Middle frontal gyrus (tissue), 1 donor: ENCODE data around the gene SCYGR4.

Experiments
- DNase-seq: peaks from one replicate; pipeline ENCODE4 v3.0.0-alpha.2; 2015; ENCODE audit warnings: low spot score; ENCODE audit errors: extremely low spot score

The SCYGR4 gene

DNA sequence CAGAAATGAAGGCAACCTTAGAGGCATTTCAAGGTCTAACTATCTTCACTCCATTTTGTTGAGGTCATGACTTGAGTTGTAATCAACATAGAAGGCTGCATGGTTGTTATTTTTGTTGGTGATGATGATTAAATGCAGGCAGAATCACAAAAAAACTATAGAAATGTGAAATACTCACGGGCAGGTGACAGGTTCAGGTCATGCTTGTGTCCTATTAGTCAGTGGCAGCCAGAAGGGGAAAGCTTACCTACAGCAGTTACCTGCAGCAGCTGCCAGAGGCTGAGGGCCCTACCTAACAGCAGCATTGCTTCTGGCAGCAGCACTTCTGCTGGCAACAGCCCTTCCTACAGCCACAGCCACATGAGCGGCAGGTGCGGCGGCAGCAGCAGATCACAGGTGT lies 3.1 kb upstream of the SCYGR4 start:
- DNase-seq, result no peak

DNA sequence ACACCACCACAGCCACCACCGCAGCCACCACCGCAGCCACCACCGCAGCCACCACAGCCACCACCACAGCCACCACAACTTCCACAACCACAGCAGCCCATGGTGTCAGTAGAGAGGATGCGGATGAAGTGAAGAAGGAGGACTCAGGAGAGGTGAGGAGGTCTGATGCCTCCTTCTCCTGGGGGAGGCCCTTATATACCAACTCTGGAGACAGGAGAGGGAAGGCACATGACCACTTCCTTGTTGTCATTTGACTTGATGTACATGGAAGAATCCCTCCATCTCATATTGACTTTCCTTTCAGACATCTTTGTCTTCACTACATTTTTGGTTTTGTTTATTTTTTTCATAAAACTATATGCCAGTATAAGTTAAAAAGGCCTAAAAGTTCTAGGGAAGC lies 2.6 kb upstream of the SCYGR4 start, which contains the start of gene SCYGR3:
SCYGR3 (minus strand) TSS at position 101 of the 400 bp plus-strand sequence; CDS start at position 101, 0 bp downstream.
- DNase-seq, result no peak

DNA sequence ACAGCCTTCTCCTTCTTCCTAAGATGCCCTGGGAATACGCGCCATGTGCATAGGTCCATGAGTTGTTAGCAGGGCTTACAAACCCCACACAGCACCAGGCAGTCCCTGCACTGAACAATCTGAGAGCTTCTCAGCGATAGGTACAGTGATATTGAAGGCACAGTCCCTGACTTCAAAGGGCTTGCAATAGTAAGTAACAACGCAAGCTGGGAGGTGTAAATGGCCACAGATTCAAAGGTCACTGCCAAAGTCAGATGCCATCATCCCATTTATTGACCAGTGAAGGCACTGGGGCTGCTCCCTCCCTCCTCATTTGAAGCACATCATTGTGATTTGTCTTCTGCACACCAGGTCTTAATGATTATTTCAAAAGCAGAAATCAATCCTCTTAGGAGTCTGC lies 2.1 kb upstream of the SCYGR4 start:
- DNase-seq, result no peak

DNA sequence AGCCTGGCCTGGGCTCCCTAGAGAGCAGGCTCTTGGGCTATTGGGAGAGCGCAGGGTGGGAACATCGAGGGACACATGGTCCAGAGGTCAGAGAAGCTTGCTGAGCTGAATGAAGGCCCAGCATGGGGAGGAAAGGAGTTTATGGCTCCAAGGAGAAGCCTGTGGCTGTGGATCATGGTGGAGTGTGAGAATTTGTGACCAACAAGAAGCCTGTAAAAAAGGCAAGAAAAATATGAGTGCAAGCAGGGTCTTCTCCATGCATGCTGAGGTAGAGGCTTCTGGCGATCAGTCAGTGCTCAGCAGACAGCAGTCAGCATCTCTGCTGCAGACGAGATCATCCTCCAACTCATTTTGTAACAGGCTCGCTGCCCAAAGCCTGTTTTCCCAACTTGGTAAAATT lies 1.4 kb upstream of the SCYGR4 start:
- no peak for DNase-seq

DNA sequence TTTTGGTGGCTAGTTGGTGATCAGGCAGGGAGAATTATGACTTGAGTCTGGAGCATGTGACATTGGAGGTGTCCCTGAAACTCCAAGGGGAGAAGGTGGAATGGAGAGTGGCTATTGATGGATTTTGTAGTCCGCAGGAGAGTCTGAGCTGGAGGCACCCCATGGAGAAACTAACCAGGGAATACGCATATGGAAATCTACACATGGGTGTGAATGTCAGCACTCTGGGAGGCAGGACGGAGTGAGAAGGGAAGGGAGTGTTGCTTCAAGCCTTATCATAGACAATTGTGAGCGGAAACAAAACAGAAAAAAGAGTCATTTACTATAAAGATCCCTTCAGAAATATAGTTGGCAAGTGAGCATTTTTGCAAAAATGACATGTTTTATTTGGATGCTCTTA lies 667 bp upstream of the SCYGR4 start:
- no peak for DNase-seq

DNA sequence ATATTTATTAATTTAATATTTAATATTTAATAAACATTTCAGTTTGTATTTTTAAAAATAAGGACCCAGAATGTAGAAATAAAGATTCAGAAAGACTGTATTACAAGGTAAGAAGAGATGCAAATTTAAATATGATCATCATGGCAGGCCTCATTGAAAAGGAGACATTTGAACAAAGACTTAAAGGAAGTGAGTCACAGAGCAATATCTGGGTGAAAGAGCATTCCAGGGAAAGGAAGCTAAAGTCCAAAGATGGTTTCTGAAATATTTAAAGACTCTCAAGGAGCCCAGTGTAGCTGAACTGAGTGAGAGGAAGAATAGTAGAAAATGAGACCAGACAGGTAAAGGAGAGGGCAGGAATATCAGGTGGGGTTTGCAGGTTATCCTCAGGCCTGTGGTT lies 5.9 kb downstream of the SCYGR4 start:
- DNase-seq, result no peak

DNA sequence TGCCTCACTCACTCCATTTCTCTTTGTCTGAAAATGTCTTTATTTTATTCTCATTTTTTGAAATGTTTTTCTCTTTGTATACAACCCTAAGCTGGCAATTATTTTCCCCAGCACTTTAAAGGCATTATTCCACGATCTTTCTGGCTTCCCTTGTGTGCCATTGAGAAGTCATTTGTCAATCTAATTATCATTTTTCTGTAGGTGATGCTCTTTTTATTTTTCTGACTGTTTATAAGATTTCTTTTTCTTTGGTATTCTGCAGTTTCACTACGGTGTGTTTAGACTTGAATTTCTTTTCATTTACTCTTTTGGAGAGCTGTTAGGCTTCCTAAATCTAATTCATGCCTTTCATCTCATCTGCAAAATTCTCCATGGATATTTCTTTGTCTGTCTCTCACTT lies 8.1 kb downstream of the SCYGR4 start:
- no peak for DNase-seq

DNA sequence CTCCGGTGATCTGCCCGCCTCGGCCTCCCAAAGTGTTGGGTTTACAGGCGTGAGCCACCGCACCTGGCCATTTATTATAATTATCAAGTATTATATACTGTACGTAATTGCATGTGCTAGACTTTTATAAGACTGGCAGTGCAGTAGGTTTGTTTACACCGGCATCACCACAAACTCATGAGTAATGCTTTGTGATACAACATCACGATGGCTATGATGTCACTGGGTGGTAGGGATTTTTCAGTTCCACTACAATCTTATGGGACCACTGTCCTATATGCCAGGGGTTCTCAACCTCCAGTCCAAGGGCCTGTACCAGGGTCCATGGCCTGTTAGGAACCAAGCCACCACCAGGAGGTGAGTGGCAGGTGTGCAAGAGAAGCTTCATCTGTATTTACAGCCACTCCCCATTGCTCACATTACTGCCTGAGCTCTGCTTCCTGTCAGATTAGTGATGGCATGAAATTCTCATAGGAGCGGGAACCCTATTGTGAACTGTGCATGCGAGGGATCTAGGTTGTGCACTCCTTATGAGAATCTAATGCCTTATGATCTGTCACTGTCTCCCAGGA lies 9.4 kb downstream of the SCYGR4 start:
- DNase-seq, result no peak

DNA sequence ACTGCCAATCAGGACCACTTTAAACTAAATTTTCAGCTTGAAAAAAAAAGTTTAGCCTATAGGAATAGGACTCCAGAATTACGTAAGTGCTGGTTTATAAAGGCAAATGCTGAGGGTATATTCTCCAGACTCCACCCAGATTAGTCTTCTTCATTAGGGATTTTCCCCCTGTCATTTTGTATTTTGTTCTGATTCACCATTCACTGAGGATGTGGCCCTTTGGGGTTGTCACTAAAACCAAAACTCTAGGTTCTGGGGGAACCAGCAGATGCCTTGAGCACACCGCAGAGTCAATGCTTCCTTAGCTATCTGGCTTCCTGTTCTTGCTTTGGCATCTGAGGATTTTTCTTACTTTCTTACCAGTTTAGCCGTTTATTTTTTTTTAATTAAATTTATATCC lies 10.5 kb downstream of the SCYGR4 start:
- no peak for DNase-seq

DNA sequence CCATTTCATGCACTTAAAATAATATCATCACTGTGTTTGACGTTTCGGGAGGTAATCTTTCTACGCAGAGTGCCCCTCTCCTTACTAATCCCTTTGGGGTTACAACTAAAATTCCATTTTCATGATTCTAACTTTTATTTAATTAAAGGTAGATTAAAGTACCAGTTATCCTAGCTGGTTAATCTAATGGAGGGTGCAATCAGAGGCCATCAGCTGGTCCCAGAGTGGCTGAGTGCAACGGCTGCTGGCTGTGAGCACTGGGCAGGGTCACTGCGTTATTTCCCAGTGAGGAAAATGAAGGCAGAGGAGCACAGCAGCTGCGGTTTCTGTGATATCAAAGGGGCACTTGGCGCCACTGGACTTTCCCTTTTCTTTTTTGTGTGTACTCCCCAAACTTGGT lies 12.1 kb downstream of the SCYGR4 start:
- no peak for DNase-seq

DNA sequence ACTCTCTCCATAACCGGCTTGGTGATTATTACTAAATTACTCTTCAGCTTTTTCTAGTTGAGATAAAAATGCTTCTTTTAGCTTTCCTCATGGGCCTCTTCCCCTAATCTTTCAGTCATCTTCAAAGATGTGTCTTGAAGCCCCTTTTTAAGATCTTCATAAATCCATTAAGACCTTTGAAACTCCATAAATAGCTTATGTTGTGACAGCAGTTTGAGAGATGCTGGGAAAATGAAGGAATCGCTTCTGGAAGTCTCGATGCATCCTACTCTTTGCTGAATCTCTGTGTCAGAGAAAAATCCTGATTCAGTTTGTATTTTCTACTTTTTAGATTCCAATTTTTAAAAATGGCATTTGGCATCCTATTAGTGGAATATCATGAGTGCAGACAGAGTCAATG lies 13.0 kb downstream of the SCYGR4 start:
- no peak for DNase-seq

DNA sequence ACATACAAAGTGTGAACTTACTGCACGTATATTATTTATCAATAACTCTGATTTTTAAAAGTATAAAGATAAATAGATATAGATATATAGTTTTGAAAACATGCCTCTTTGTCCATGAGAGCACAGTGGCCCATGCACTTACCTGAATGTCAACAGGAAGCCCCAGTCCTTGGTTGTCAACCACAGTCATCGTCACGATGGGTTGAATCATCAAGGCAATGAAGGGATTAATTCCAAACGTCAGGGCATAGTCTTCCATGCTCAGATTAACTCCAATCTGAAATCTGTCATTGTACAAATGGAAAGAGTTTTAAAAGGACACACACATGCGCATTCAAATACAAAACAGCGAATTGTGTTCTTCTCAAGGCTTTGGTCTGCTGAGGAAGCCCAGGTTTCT lies 15.5 kb downstream of the SCYGR4 start:
- DNase-seq, result no peak

DNA sequence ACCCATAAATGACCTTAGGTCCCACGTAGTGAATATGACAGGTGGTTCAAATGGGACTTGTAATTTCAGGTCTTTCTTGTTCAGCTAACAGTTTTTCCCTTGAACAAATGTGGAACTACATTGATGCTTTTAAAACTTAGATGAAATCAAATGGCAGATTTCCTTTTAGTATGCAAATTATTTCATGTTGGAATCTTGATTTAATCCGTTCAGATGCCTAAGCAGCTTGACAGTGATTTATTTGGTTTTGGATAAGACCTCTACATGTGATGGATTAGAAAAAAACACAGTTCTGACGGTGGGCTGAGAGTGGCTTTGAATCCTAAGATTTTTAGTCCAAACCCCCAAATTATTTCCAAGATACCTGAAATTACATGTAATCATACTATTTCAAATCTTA lies 16.9 kb downstream of the SCYGR4 start:
- DNase-seq, result no peak

DNA sequence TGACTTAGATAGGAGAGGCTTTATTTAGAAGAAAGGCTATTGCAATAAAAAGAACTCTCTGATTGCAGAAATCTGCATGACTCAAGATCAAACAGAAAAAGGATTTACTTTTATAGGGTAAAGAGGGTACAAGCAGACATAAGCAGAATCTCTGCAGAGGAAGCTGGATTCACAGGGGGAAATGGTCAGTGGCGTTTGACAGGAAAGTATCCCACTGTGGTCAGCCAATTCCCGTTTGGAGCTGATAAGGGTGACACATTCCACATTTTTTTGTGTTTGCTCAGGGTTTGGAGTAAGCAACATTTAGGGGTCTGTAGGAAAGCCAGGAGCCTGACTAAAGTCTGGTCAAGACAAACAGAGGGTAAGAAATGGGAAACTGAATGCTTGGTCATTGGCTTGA lies 25.4 kb downstream of the SCYGR4 start:
- no peak for DNase-seq

DNA sequence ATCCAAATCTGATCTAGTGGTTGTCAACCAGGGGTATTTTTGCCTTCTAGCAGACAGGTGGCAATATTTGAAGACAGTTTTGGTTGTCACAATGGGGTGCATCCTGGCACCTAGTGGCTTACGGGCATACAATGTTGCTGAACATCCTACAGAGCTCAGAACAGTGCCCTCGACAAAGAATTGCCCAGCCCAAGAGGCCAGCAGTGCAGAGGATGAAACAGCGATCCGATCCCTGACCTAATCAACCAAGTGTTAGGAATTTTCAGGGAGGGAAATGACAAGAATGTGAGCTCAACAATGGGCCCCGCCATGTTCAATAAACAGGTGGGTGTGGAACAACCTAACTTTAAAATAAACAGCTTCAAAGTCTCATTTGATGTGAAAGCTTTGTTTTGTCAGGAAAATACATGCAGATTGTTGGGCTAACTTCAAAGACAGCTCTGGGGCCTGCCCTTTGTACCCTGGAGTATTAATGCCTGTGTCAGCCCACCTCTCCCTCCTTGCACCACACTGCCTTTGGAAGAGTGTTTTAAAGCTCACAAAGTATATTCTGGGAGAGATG lies 26.8 kb downstream of the SCYGR4 start:
- DNase-seq, result no peak

DNA sequence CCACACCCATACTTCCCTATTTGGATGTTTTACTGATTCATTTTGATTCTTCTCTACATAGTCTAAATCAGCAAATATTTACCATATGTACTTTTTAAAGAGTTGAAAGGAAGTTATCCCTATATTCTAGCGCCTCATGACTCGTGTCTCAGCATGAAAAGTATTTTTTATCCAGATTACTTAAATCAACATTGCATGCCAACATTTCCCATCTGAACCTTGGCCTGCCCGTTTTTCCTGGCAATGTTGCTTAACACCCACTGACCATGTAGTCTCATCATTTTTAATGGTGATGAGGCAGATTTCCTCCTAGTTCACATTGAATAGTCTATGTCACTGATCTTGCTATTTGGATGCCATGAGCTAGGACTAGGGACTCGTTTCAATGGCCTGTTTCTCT lies 36.1 kb downstream of the SCYGR4 start:
- DNase-seq, result no peak

DNA sequence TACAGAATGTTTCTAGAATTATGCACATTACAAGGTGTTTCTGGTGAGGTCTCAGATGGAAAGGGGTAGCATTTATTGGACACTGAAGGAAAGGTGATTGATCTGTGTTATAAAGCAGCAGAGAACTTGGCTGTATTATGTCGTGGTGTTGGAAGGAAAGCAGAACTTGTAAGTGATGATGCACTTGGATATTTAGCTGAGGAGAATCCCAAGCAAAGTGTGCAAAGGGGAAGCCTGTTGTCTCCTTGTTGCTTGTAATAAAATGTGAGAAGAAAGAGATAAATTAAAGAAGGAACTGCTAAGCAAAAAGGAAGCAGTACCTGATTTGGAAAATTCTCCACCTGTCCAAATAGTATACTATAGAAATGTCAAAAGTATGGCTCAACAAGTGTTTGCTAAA lies 37.1 kb downstream of the SCYGR4 start:
- DNase-seq, result no peak

DNA sequence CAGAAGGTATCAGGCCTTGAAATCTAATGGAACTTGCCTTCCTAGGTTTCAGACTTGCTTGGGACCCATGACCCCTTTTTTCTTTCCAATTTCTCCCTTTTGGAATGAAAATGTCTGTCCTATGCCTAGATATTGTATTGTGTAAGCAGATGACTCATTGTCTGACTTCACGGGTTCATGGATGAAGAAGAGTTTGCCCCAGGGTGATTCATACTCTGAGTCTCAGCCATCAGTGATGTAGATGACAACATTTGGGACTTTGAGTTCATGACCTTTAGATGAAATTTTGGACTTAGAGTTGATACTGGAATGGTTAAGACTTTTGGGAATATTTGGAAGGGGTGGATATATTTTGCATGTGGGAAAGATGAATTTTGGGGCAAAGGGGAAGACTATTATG lies 38.2 kb downstream of the SCYGR4 start:
- DNase-seq, result no peak

DNA sequence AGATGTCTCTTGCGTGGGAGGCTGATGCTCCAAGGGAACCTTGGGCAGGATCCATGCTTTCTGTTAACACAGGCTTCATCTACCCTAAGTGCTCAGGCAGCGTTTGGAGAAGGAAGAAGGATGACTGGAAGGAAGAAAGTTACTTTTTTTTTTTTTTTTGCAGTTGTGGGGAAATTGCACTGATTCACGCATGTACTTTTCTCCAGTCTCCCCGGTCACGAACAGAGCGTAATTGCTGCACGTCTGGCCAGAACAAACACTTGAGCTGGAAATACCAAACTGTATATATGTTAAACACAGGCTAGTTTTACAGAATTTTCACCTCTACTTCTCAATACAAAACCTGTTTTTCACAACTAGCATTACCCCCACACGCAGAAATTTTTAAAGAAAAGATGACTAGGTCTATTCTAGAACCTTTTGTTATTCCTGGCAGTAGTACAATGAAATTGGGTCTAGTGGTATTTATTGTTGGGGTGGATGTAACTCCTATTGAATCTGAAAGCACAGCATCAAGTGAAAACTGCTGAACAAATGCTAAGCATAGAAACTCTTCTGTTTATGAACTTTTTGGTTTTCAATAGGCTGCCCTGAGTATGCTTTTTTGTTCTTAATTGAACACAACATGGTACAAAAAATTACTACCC lies 40.0 kb downstream of the SCYGR4 start:
- no peak for DNase-seq

DNA sequence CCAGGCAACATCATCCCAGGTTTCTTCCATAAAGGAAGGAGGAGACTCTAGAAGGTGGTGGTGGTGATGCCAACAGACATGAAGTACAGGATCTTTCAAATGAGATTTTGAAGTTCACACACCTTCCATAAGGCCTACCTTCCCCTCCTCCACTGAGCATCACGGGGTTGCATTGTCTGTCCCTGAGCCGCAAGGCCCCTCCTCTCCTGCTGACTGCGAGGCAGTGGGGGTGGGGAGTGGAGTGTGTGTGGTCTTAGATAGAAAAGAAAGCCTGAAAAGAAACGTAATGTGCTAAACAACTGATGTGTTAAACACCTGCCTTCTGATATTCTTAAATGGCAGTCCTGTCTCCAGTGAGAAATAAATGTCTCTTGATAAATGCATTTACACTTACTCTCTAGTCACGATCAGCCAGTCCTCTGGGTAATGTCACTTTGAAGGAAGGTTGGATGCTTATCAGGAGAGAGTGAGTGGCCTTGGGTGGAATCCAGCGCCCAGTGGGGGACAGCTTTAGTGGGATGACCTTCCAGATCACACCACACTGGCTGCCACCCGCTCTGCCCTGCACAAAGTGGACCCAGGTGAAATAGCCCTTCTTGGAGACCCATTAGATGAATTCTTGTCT lies 43.8 kb downstream of the SCYGR4 start:
- DNase-seq, result no peak

DNA sequence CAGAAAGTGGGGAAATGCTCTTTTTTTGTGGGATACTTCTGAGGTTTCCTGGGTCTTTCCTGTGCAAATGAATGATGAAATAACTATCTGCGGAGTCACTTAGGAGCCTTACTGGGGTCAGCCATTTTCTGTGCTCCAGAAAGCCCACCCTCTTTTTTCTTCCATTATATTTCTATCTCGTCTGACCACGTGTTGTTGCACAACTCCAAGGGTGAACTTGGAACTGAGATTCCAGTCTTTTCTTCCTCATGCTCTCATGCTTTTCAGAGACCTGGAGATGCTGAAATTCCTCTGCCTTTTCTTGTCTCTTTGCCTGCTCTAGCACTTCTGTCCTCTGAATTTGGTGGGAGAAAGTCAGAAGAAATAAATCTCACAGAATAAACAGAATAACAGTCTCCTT lies 44.5 kb downstream of the SCYGR4 start:
- DNase-seq, result no peak

DNA sequence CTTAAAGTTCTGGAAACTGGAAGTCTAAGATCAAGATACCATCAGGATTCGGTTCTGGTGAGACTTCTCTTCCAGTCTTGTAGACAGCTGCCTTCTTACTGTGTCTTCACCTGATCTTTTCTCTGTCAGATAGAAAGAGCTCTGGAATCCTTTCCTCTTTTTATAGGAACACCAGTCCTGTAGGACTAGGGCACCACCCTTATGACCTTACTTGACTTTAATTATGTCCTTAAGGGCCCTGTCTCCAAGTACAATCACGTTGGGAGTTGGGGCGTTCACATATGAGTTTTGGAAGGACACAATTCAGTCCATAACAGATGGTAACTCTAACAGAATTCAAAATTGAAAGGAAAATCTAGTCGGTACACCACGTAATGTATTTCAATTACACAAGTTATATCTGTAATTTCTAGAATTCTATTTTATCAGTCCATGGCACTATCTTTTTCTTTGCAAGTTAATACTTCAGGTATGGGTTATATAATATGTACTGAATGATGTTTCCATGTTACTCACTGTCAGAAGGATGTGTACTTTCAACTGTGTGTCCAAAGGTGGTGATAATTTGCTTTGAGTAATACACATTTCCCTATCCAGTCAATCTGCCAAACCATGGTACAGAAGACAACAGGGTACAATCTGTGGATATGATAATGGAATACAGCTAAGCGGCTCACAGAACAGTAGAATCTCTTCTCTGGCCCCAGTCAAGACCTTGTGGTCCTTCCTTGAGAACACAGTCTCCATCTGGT lies 48.1 kb downstream of the SCYGR4 start:
- DNase-seq, result no peak
